Measurements from ENCODE around the gene SEC16A.

Gene SEC16A

GRCh38 chr9:136489731-136490130, 6.9 kb upstream of the SEC16A start:
- H3K4me3 ChIP-seq: no peak overlapping the region
- no peak overlapping the region for H3K27ac ChIP-seq

DNA sequence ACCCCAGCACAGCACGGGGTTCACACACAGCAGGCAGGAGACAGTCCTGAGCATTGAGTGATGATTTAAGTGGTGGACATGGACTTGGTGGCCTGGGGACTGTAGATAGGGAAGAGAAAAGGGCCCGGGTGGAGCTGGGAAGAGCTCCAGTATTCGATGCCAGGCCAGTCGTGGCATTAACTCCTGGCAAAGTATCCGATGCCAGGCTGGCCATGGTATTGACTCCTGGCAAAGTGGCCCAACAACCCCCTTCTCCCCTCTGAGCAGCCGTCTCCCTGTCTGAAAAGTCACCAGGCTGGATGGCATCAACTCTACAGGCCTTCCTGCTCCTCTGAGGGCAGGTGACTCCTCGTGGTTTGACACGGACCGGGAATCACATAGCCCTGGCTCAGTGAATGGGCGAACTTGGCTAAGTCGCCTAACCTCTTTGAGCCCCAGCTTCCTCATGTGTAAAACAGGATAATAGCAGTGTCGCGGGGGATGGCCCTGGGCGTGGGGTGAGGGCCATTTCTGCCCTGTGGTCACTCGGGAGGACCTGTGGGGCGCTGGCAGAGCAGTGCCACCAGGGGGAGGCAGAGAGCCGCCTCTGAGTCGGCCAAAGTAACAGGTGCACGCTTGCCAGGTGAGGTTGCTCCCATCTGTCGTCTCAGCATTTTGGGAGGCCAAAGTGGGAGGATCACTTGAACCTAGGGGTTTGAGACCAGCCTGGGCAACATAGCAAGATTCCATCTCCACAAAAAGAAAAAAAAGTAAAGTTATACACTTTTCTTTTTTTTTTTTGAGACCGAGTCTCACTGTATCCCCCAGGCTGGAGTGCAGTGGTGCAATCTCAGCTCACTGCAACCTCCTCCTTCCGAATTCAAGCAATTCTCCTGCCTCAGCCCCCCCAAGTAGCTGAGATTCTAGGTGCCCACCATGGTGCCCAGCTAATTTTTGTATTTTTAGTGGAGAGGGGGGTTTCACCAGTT, 5.7 kb upstream of the SEC16A start:
- Histone ChIP-seq H3K4me3 (no peak overlapping the region), H3K27ac (no peak overlapping the region)

DNA sequence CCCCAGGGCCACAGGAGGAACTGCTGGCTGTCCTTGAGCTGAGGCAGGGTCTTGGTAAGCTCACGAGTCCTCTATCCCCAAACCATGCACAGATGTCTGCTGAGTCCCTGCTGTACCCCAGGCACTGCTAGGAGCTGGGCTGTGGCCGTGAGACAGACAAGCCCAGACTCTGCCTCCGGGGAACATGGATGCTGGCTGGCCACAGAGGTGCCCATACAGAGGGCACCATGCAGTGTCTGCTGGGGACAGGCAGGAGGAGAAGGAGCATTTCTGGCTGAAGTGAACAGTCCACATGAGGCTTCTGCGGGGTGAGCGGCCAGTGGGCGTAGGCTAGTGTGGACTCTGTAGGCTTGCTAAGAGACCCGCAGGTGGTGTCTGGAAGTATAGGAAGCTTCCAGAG, 4.8 kb upstream of the SEC16A start:
- Histone ChIP-seq H3K4me3 (no peak overlapping the region), H3K27ac (no peak overlapping the region)

DNA sequence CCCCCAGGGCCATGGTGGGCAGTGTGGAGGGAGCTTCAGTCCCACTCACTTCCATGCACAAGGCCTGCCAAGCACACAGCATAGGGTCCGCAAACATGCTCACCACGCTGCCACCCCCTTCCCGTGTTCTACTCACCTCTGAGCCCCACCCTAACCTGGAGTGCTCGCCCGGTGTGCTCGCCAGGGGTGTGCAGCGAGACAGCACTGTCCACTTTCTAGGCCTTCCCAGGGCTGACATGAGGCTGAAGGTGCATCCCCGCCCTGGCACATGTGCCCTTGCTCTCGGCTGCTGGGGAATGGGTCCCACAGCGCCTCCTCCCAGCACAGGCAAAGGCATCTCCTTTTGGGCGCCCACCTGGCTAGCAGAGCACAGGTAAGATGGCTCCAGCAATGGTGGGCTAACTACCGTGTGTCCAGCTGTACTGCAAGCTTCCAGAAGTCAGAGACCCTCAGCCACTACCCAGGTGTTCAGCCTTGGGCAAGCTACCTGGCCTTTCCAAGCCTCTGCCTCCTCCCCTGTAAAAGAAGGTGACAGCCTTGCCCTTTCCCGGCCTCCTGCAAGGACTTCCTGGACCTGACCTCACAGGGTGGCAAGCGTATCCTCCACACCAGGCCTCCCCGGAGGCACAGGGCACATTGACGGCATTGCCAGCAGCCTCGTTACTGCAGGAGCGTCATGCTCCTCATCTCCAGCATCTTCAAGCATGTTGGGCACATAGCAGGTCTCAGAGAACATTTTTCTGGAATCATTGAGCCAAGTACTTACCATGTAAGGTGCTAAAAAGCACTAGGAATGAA, 4.2 kb upstream of the SEC16A start:
- H3K27ac ChIP-seq: no peak overlapping the region
- no peak overlapping the region for H3K4me3 ChIP-seq

- Histone ChIP-seq H3K4me3 (no peak overlapping the region), H3K27ac (no peak overlapping the region)
Measured at GRCh38 chr9:136486131-136486530, 3.3 kb upstream of the SEC16A start.

DNA sequence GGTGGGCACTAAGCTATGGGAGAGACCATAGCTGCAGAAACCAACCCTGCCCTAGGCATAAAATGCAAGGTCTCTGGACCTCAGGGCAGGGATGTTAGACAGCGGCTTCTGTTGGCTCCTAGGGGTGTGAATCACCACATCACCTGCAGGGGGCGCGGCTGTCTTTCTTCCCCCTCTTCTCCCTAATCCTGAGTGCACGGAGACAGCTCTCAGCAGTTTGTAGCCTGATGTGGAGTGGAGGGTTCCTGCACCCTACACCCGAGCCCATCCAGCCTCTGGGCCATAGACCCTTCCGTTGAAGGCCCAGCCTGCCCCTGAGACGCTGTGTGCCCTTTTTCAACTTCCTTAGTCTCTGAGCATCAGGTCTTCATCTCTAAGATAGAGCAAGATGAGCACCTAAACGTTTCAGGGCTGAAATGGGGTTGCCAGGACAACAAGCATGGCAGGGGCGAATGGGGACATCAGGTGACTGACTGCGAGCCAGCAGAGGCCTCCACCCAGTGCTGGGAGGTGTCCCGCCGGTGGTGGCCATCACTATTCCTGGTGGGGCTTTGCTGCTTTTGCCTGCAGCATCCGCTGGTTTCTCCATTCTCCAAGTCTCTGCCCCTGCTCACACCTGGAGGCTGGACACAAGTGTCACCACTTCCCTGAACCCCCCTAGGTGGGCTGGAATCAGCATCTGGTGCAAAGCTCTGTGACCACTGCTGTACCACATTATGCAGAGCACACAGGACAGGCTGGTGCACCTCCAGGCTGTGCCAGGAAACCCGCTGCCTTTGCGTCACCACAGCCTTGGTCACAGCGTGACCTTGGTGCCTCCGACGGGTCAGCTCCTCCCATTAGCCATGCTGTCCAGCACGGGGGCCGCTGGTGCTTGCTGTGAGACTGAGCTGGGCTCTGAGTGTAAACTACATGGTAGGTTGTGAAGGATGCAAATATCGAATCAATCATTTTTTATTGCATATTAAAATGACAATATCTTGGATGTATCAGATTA, 2.5 kb upstream of the SEC16A start:
- Histone ChIP-seq H3K4me3 (peak overlapping the region in 1 of 7 experiments; percentile 47), H3K27ac (peak overlapping the region in 3 of 21 experiments; percentile 85 to 99 (median 97))

DNA sequence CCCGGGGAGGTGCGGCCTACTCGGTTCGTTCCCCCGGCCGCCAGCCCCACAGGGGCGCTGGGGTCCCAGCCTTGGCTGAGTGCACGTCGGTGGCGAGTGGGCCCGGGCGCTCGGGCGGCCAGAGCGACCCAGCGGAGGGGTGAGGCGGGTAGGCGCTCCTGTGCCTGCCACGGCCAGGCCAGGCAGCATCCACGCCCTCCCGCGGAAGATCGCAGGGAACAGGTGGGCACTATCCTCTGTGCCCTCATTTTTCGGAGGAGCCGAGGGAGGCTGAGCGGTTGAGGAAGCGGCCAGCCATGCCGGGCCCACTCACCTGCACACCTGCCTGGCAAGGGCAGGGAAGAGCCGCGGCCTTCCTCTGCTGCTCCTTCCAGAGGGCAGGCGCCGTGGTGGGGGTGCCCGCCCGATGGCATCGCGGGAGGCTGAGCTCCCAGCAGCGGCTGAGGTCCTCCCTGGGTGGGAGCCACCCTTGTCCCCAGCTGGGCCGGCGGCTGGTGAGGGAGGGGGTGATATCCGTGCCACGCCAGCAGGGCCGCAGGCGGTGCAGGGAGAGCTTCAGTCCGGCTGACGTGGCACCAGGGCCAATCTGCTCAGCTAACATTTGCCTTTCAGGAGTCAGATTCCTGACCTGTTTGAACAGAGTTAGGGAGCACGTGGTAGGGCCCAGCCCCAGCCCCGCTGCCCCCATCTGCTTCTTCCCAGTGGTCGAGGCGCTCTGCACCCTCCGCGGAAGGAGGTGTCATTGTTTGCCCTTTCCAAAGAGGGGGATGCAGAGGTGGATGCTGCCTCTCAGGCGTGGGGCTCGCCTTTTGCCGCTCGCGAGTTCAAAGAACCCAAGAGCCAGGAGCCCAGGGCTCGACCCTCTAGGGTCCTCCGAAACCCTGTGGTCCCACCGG, 1.6 kb upstream of the SEC16A start:
- peak overlapping the region; percentile 47 to 97 (median 69) for H3K4me3 ChIP-seq
- peak overlapping the region; percentile 71 to 100 (median 95) for H3K27ac ChIP-seq

GRCh38 chr9:136483589-136484152, 831 bp upstream of the SEC16A start:
- peak overlapping the region; percentile 47 to 97 (median 69) for H3K4me3 ChIP-seq
- H3K27ac ChIP-seq: peak overlapping the region; percentile 71 to 100 (median 95)

GRCh38 chr9:136482046-136482792, 621 bp downstream of the SEC16A start:
- Histone ChIP-seq H3K27ac (peak overlapping the region; percentile 89 to 100 (median 96)), H3K4me3 (peak overlapping the region; percentile 71 to 99 (median 96))

DNA sequence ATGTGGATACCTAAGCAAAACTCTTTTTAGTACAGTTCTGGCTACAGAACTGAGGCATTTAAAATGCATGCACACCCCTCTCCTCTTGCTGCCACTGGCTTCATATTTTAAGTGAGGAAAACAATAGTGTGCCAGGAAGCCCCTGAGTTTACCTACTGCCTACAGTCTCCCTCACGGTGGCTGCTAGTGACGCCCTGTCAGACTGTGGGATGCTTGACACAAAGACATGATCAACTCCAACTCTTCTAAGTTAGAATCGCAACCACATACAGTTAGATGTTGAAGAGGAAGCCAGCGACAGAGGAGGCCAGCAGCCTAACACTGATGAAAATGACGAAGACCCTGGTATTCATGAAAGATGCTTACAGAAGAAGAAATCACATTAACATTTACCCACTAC, 1.3 kb downstream of the SEC16A start:
- Histone ChIP-seq H3K27ac (peak overlapping the region in 8 of 21 experiments; percentile 15 to 97 (median 94)), H3K4me3 (peak overlapping the region in 6 of 7 experiments; percentile 71 to 99 (median 92))

DNA sequence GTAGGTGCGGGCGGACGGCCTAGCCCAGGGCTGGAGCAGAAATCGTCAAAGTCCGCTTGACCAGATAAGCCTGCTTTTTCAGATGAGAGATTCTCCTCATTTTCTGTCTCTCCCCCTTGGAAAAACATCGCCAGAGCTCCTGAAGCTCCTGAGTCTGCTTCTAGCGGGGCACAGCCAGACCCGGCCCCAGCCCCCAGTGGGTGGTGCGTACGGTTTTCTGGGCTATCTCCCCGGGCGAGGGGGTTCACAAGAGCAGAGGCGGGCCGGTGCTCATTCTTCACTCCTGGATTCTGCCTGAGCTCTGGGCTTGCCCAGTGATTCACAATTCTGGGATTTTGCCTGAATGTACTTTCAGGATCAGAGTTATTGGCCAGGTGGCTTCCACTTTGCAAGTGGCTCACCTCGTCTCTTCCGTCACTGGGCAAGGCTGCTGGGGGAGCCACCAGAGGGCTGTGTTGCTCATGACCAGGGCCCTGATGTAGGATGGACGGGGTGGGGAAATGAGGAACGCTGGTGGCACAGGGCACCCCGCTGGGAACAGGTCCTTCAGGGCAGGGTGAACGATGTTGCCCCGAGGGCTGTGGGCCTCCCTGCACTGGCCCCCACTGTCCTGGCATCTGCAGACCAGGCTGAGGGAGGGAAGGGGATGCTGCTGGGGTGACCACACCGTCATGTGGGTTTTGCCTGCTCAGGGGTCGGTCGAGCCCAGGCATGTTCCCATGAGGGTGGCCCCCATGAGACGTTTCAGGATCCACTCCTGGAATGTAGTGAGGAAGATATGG, 6.3 kb downstream of the SEC16A start:
- no peak overlapping the region for H3K4me3 ChIP-seq

DNA sequence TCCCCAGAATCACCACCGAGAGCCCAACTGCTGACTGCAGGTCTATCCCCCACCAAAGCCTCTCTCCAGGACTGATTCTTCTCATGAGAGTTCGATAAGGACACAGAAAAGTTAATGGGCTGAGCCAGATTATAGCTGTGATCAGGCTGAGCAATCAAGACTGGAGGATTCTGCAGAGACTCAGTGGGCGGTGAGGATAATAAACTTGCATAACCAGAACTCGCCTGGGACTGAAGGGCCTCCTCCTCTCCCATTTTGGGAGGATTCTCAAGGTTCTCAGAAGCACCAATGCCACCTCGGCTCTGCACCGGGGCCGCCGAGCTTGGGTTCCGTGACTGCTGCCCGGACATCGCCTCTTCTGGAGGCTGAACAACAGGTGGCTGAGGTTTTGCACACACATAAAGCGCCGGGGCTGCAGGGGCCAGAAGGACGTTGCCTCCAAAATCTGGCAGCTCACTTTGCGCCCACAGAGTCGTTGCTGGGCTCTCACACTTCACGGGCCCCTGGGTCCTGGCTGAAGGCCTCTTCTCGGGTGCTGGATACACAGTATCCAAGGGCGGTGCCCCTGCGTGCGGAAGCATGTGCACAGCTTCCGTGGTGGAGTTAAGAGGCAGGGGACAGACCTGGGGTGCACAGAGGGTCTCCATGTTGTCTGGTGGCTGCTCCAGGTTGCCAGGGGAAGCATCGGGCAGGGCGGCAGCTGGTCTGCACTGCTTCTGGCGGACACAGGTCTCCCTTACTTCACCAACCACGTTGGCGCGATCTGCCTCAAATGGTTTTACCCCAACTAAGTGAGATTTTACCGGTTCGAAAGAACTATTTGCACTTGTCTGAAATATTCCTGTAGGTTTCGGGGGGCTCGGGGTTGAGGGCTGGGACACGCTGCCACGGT, 7.6 kb downstream of the SEC16A start:
- no peak overlapping the region for H3K27ac ChIP-seq
- H3K4me3 ChIP-seq: no peak overlapping the region

More for the DNA sequence above, 6.3 kb downstream of the SEC16A start:
- no peak overlapping the region for H3K27ac ChIP-seq

- no peak overlapping the region for H3K27ac ChIP-seq
Measured at GRCh38 chr9:136474021-136474640, 8.7 kb downstream of the SEC16A start.

GRCh38 chr9:136473354-136473721, 9.5 kb downstream of the SEC16A start:
- Histone ChIP-seq H3K4me3 (no peak overlapping the region), H3K27ac (no peak overlapping the region)

More at GRCh38 chr9:136474021-136474640, 8.7 kb downstream of the SEC16A start:
- no peak overlapping the region for H3K4me3 ChIP-seq
